Stimulated activated CD4-positive, alpha-beta T cell treated with anti-CD3 and anti-CD28 coated beads, TNF-alpha, amount 100 ng/mL, for 1 hour (primary cell): ENCODE data around the gene ASXL1.
"Not testable (repeated sequence)": the region's sequence is repeated elsewhere in the genome, so short reads cannot be mapped to it uniquely, and the experiment has no call there.

Experiments
- DNase-seq, 3 donors: peaks; one replicate each; pipeline ENCODE4 v3.0.0-alpha.2; 2020; ENCODE audit warnings: low read depth in 3 of 3, low spot score in 1 of 3

ASXL1 gene

GRCh38 chr20:32336918-32337347 is 21.2 kb upstream of the ASXL1 start:
- no peak for DNase-seq

DNA sequence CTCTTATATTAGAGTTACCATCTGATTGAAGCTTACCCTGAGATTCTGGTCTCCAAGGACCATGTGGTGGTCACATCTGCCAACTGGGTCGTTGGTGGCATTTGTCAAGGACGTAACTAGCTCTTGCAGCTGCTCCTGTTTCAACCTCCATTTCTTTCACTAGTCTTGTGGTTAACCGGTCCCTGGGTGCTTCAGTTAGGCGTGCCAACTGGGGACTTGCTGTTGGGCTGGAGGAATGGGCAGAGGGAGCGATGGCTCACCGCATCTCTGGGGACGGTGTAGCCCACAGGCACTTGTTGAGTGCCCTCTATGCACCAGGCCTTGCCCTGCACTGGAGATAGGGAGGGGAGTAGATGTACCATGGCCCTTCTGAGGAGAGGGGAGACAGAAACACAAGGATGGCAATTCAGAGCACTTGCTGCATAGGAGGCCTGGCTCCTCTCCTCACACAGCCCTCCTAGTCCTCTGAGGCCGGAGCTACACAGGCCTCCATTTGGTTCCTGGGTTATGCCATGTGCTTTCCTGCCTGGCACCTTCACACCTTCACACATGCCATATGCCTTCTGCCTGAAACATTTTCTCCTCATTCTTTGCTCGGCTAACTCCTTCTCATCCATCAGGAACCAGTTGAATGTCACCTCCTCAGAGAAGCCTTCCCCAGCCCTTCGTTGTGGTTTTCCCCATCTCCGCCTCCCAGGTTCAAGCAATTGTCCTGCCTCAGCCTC is 20.0 kb upstream of the ASXL1 start:
- DNase-seq, result no peak

DNA sequence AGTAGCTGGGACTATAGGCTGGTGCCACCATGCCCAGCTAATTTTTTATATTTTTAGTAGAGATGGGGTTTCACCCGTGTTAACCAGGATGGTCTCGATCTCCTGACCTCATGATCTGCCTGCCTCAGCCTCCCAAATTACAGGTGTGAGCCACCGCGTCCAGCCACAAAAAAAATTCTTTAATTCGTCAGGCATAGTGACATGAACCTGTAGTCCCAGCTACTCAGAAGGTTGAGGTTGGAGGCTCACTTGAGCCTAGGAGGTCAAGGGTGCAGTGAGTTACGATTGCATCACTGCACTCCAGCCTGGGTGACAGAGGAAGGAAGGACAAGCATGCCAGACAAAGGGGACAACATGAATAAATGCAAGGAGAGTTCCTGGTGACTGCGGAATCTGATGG is 19.5 kb upstream of the ASXL1 start:
- DNase-seq, result no peak

DNA sequence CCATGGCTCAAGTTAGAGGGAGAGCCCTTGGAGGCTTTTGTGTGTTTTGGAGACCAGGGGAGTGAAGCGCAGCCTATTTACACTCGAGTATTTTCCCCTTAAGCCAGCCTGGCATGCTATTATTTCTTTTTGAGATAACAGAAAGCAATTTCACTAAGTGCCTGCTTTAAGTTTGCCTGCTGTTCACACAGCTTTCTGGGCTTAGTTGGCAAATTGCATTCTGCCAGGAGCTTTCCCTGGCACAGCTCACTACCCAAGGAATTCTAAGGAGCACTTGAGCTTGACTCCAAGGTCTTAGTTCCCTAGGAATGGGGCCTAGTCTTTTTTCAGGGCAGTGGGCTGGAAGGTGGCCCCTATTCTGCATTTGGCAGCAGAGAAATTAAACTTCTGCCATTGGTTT is 19.0 kb upstream of the ASXL1 start:
- DNase-seq, result no peak

DNA sequence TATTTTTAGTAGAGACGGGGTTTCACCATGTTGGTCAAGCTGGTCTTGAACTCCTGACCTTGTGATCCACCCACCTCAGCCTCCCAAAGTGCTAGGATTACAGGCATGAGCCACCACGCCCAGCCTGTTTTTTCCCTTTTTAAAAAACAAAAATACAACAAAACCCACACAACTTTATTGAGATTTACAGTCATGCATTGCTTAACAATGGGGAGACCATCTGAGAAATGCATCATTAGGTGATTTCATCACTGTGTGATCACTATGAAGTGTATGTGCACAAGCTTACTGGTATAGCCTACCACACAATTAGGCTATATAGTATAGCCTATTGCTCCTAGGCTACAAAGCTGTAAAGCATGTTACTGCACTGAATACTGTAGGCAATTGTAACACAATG is 17.1 kb upstream of the ASXL1 start:
- DNase-seq, result not testable (repeated sequence)

GRCh38 chr20:32343439-32343838 is 14.7 kb upstream of the ASXL1 start:
- no peak for DNase-seq

GRCh38 chr20:32344835-32345506 is 13.2 kb upstream of the ASXL1 start:
- DNase-seq, result no peak

GRCh38 chr20:32348207-32348606 is 9.9 kb upstream of the ASXL1 start:
- DNase-seq, result no peak

GRCh38 chr20:32350421-32350820 is 7.7 kb upstream of the ASXL1 start:
- no peak for DNase-seq

GRCh38 chr20:32352121-32352720 is 5.9 kb upstream of the ASXL1 start:
- no peak for DNase-seq

DNA sequence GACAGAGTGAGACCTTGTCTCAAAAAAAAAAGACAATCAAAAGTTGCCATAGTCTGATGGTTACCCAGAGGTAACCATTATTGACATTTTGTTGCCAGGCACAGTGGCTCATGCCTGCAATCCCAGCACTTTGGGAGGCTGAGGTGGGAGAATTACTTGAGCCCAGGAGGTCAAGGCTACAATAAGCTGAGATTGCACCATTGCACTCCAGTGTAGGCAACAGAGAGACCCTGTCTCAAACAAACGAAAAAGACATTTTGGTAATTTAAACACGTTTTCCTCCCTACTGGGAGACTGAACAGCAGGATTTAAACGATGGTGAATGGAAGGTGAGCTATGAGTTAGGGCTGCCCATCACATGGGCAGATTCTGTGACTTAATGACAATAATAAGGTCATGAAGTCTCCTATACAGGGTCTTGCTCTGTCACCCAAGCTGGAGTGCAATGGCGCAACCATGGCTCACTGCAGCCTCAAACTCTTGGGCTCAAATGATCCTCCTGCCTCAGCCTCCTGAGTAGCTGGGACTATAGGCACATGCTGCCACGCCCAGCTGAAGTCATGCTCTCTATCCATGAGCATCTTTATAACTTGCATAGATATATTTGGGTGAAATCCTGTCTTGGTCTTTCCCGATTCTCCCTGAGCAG is 4.2 kb upstream of the ASXL1 start:
- no peak for DNase-seq

GRCh38 chr20:32354592-32355416 is 3.3 kb upstream of the ASXL1 start:
- DNase-seq, result no peak

GRCh38 chr20:32355417-32355841 is 2.7 kb upstream of the ASXL1 start:
- DNase-seq, result no peak

GRCh38 chr20:32355907-32356621 is 2.1 kb upstream of the ASXL1 start:
- not testable (repeated sequence) for DNase-seq

DNA sequence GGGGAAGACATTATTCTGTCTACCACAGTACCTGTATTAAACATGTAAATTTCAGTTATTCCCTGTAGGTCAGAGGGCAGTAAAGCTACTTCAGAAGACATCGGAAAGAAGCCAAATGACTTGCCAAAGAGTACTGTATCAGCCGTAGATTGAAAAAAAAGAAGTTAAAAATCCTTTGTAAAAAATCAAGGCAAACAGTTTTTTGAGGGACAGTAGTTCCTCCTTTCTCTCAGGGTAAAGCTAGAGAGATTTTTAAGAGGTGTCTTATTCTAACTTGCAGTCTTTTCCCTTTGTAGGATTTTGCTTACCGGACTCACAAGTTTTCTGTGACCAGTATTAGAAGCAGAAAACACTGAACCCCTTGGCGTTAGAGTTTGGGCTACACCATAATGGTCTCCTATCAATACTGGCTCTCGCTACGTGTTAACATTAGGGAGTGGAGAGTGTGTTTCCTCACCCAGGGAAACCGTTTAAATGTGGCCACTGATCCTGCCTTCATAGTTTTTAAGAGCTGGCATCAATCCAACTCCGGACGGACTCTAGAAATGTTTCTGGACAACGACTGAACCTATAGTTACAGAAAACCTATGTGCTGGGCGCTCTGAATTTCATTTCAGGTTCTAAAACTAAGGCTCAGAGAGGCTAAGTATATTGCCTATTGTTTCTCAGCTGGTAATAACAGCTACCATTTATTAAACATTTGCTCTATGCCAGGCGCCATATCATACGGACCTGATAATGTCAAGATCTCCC is 1.3 kb upstream of the ASXL1 start:
- DNase-seq, result no peak

DNA sequence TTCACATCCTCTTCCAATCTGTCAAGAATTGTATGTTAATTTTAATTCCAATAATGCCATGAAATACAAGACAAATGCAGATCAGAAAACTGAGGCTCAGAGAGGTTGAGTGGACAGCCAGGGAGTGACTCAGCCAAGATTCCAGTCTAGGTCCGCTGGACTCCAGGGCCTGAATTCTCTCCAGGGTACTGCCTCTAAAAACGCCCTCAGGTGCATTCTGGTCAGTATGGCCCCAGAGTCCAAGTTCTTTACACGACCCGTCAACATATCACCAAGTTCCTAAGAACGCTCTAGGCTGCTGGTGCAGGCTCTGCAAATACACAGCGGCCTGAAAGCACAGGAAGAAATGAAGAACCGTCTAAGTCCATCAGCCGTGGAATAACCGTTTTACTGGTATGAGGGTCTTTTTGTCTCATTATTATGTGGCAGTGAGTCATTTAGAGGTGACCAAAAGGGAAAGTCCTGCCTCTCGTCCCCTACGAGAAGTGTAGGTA is 709 bp upstream of the ASXL1 start:
- DNase-seq, result no peak

DNA sequence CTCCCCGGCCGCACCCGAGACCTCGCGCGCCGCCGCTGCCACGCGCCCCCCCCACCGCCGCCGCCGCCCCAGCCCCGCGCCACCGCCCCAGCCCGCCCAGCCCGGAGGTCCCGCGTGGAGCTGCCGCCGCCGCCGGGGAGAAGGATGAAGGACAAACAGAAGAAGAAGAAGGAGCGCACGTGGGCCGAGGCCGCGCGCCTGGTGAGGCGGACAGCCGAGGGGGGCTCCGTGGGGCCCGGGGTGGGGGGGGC is 426 bp downstream of the ASXL1 start:
- DNase-seq, result no peak

GRCh38 chr20:32358883-32359632 is 927 bp downstream of the ASXL1 start:
- DNase-seq, result peak; percentile 35 to 72 (median 44)
